HUES6 (cell line): ENCODE data around the gene PDE11A.

Experiments
- H3K27ac ChIP-seq: 2 replicates; pipeline ENCODE4 v1.7.0; 2013; ENCODE audit warnings: low read depth, mild to moderate bottlenecking, low read length, inconsistent platforms
- H3K27me3 ChIP-seq: 2 replicates; pipeline ENCODE4 v1.6.1; 2013; ENCODE audit warnings: low read length; ENCODE audit not compliant: control insufficient read depth, insufficient read depth
- H3K36me3 ChIP-seq: 2 replicates; pipeline ENCODE4 v1.6.1; 2013; ENCODE audit warnings: low read length; ENCODE audit not compliant: control insufficient read depth, insufficient read depth
- H3K4me1 ChIP-seq: 2 replicates; pipeline ENCODE4 v1.6.1; 2013; ENCODE audit warnings: low read length; ENCODE audit not compliant: control insufficient read depth, insufficient read depth
- H3K4me3 ChIP-seq: 2 replicates; pipeline ENCODE4 v1.5.1; 2013; ENCODE audit warnings: low read depth, low read length
- H3K9ac ChIP-seq: one replicate; pipeline ENCODE4 v1.6.1; 2013; ENCODE audit warnings: mild to moderate bottlenecking, low read length
- H3K9me3 ChIP-seq: 2 replicates; pipeline ENCODE4 v1.6.1; 2013; ENCODE audit warnings: low read depth, low read length; ENCODE audit not compliant: control insufficient read depth, insufficient read depth

The PDE11A gene

DNA sequence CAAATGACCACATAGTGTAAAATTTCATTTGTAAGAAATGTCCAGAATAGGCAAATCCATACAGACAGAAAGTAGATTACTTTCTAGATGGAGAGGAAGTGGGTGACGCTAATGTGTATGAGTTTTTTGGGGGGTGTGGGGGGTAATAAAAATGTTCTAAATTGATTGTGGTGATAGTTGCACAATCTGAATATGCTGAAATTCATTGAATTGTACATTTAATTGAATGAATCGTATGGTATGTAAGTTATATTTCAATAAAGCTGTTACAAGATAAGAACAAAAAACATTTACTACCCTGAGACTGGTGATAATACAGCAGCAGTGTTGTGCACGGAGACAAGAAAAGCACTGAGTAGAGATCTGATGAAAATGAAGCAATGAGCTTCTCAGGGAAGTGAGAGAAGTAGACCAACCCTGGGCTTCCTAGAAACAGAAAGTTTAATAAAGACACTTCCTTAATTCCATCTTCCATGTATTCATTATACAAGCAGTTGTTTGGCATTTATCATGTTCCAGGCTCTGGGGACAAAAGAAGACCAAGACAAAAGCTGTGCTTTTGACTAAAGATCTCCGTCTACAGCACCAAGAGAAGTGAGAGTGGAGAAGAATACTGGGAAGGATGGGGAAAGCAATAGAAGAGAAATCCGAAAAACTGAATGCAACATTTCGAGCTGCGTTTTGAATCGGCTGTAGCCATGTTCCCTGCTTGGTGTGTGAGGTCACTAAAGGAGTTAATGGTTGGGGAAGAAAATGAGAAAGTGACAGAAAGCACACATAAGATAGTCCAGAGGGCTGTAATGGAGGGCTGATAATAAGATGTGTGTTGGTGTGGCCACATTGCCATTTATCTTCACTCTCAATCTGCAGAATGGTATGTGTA lies 1.8 kb upstream of the PDE11A start:
- Histone ChIP-seq H3K27ac (no peak overlapping the region), H3K4me1 (peaks cover 4% of the 10 kb centered on the region; the same call in 1 of the 2 replicates), H3K4me3 (no peak overlapping the region), H3K9ac (no peak overlapping the region), H3K36me3 (no peaks in the 10 kb centered on the region), H3K27me3 (peaks cover 36% of the 10 kb centered on the region), H3K9me3 (0 out of 2 replicates have a peak, but pooled peaks cover 3% of the 10 kb centered on the region)

GRCh38 chr2:178072000-178072382 lies 586 bp downstream of the PDE11A start:
- H3K36me3 ChIP-seq = no peaks in the 10 kb centered on the region
- peaks cover 4% of the 10 kb centered on the region; the same call in 1 of the 2 replicates for H3K4me1 ChIP-seq
- peak overlapping the region; percentile 91 for H3K4me3 ChIP-seq
- H3K27me3 ChIP-seq = peaks cover 36% of the 10 kb centered on the region
- H3K9me3 ChIP-seq = no peaks in the 10 kb centered on the region
- no peak overlapping the region for H3K27ac ChIP-seq
- H3K9ac ChIP-seq = no peak overlapping the region

GRCh38 chr2:178070824-178071223 lies 1.8 kb downstream of the PDE11A start:
- Histone ChIP-seq H3K9me3 (no peaks in the 10 kb centered on the region), H3K4me1 (peaks cover 4% of the 10 kb centered on the region; the same call in 1 of the 2 replicates), H3K36me3 (no peaks in the 10 kb centered on the region), H3K27ac (no peak overlapping the region), H3K4me3 (no peak overlapping the region), H3K9ac (no peak overlapping the region), H3K27me3 (peaks cover 36% of the 10 kb centered on the region)

- Histone ChIP-seq H3K4me1 (peaks cover 4% of the 10 kb centered on the region; the same call in 1 of the 2 replicates), H3K9me3 (no peaks in the 10 kb centered on the region), H3K4me3 (no peak overlapping the region)
These were observed 3.0 kb downstream of the PDE11A start for GRCh38 chr2:178069551-178069950.

DNA sequence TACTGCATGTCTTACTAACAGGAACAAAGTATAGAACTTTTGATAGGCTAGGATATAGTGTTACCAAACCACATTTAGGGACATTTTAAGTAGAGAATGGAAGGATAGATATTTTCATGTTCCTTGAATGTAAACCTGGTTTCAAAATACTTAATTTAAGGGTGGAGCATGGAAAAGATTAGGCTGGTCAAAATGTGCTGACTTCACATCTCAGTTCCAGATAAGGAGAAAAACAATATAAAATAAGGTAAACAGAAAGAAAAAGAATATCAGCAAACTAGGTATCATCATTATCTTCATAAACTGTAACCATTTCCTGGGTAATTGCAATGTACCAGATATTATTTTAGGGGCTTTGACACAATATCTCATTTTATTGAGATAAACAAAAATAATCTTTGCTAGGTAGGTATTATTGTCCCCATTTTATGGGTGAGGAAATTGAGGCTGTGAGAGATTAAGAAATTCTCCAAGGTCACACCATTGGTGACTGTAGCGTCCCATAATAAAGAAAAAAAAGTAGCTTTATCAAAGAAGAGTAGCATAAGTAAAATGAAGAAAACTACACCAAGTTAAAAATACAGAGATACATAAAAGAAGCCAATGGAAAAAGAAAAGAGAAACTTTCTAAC lies 3.6 kb downstream of the PDE11A start:
- Histone ChIP-seq H3K4me1 (peaks cover 4% of the 10 kb centered on the region; the same call in 1 of the 2 replicates), H3K4me3 (no peak overlapping the region)

More at GRCh38 chr2:178069551-178069950, 3.0 kb downstream of the PDE11A start:
- H3K36me3 ChIP-seq = no peaks in the 10 kb centered on the region
- H3K27ac ChIP-seq = no peak overlapping the region
- H3K9ac ChIP-seq = no peak overlapping the region
- peaks cover 36% of the 10 kb centered on the region for H3K27me3 ChIP-seq

GRCh38 chr2:178066890-178067669 lies 5.5 kb downstream of the PDE11A start:
- Histone ChIP-seq H3K9me3 (no peaks in the 10 kb centered on the region), H3K4me3 (no peak overlapping the region), H3K36me3 (no peaks in the 10 kb centered on the region), H3K27me3 (peaks cover 16% of the 10 kb centered on the region), H3K9ac (no peak overlapping the region), H3K4me1 (no peaks in the 10 kb centered on the region), H3K27ac (no peak overlapping the region)

More for the DNA sequence above, 3.6 kb downstream of the PDE11A start:
- H3K27me3 ChIP-seq = peaks cover 32% of the 10 kb centered on the region
- H3K9me3 ChIP-seq = no peaks in the 10 kb centered on the region
- H3K27ac ChIP-seq = no peak overlapping the region
- no peak overlapping the region for H3K9ac ChIP-seq
- no peaks in the 10 kb centered on the region for H3K36me3 ChIP-seq

DNA sequence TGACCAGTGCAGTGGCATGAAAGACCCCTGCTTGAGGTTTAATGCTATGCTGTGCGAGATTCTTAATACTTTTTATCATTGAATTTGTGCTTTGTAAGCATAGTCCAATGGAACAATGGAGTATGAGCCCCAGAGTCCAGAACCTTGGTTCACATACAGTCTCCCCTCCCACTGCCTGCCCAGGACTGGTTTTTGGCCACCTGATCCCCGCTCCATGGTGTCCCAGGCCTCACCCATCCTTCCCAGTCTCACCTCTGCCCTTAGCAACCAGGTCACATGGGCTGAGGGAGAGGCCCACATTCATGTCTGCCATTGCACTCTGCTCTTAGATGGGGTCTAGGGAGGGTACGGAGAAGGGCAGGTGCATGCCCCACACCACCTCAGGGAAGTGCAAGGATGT lies 6.3 kb downstream of the PDE11A start:
- Histone ChIP-seq H3K27ac (no peak overlapping the region), H3K4me1 (no peaks in the 10 kb centered on the region), H3K27me3 (peaks cover 8% of the 10 kb centered on the region), H3K4me3 (no peak overlapping the region), H3K9me3 (no peaks in the 10 kb centered on the region), H3K9ac (no peak overlapping the region), H3K36me3 (no peaks in the 10 kb centered on the region)

- Histone ChIP-seq H3K4me3 (no peak overlapping the region), H3K36me3 (no peaks in the 10 kb centered on the region), H3K9ac (no peak overlapping the region), H3K27me3 (no peaks in the 10 kb centered on the region), H3K27ac (no peak overlapping the region), H3K4me1 (no peaks in the 10 kb centered on the region), H3K9me3 (no peaks in the 10 kb centered on the region)
These were observed 12.9 kb downstream of the PDE11A start for GRCh38 chr2:178059681-178060080.

DNA sequence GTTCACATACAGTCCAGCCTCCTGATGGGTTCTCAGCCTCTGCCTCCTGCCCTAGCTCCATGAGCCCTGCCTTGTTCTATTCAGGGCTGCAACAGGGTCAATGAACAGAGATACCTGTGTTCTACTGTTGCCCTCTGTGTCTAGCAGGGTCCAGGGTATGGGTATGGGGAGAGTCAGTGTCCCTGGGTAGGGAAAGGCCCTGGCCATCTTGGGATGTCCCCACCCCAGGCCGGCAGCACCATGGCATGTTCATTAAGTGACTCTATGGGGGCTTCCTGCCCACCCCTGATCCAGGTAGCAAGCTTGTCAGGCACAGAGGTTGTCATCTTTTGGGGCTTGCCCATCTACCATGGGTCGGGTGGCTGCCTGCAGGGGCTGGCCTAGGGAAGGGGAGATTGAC lies 13.5 kb downstream of the PDE11A start:
- H3K36me3 ChIP-seq = no peaks in the 10 kb centered on the region
- H3K9ac ChIP-seq = no peak overlapping the region
- H3K4me1 ChIP-seq = no peaks in the 10 kb centered on the region
- no peak overlapping the region for H3K4me3 ChIP-seq
- H3K27me3 ChIP-seq = no peaks in the 10 kb centered on the region
- H3K27ac ChIP-seq = no peak overlapping the region
- no peaks in the 10 kb centered on the region for H3K9me3 ChIP-seq

DNA sequence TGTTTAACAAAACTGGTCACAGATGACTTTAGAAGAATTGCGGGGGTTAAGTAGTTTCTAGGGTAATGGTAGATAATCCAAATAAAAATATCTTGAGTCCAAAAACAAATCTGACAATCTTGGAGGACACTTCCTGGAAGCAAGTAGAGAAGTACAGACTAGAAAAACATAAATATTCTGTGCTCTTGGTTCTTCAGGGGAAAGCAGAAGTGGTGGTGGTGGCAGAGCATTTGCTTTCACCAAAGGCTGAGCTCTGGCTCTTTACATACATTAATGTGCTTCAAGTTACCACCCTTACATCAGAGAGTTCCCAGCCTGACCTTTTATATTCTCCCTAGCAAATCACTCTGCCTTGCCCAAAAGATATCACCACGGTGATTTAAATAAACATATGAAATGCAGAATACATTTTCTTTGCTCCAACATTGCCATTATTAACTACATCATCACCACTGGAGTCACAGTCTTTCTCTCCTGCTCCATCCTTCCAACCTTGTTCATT lies 15.3 kb downstream of the PDE11A start:
- no peaks in the 10 kb centered on the region for H3K36me3 ChIP-seq
- H3K9me3 ChIP-seq = no peaks in the 10 kb centered on the region
- H3K9ac ChIP-seq = no peak overlapping the region
- H3K27ac ChIP-seq = no peak overlapping the region
- H3K27me3 ChIP-seq = no peaks in the 10 kb centered on the region
- no peaks in the 10 kb centered on the region for H3K4me1 ChIP-seq
- no peak overlapping the region for H3K4me3 ChIP-seq
